Endothelial cell (in vitro differentiated cells): ENCODE results near the gene NIPAL1. TPM values are rescaled to one million over a fixed set of nuclear protein-coding genes. Genes with fewer than 3 reads are reported as not detected.

Source experiments
- DNase-seq: peaks from one replicate; pipeline ENCODE4 v3.0.0; 2021; ENCODE audit warnings: low spot score
- H3K27ac Mint-ChIP-seq: one replicate; pipeline ENCODE4 v1.8.0; 2021; ENCODE audit warnings: mixed read lengths, inconsistent platforms; ENCODE audit not compliant: unreplicated experiment
- H3K27me3 Mint-ChIP-seq: one replicate; pipeline ENCODE4 v1.8.0; 2021; ENCODE audit warnings: mild to moderate bottlenecking, moderate library complexity, mixed read lengths, inconsistent platforms; ENCODE audit not compliant: unreplicated experiment
- H3K36me3 Mint-ChIP-seq: one replicate; pipeline ENCODE4 v1.8.0; 2021; ENCODE audit warnings: mild to moderate bottlenecking, low read depth, mixed read lengths, inconsistent platforms; ENCODE audit not compliant: unreplicated experiment
- H3K4me1 Mint-ChIP-seq: one replicate; pipeline ENCODE4 v1.8.0; 2021; ENCODE audit warnings: mild to moderate bottlenecking, mixed read lengths, inconsistent platforms; ENCODE audit not compliant: unreplicated experiment
- H3K4me3 Mint-ChIP-seq: one replicate; pipeline ENCODE4 v1.8.0; 2021; ENCODE audit warnings: mild to moderate bottlenecking, mixed read lengths, inconsistent platforms; ENCODE audit not compliant: unreplicated experiment
- H3K9me3 Mint-ChIP-seq: one replicate; pipeline ENCODE4 v1.8.0; 2021; ENCODE audit warnings: mixed read lengths, inconsistent platforms; ENCODE audit not compliant: unreplicated experiment
- CTCF ChIP-seq: fragments of 200-600 bp; sonication (generic); IDR thresholded peaks from one replicate; pipeline ENCODE4 v1.5.0; 2021; ENCODE audit warnings: antibody characterized with exemption; ENCODE audit not compliant: unreplicated experiment
- total RNA-seq: library from RNA; stranded (reverse); fragmentation: NEBNext Ultra II Directional; extraction: Animal tissue kit (Norgen Biotek cat#: 25700); gene quantifications from one replicate; pipeline ENCODE4 v1.2.1, GENCODE V29; 2021; ENCODE audit not compliant: unreplicated experiment

The NIPAL1 gene
- total RNA-seq, 1 donor from 2014 or later = 2.0 TPM

- Mint-ChIP-seq H3K9me3 (no peaks in the 10 kb centered on the region), H3K27ac (no peak overlapping the region), H3K36me3 (no peaks in the 10 kb centered on the region), H3K4me1 (peaks cover 9% of the 10 kb centered on the region), H3K4me3 (no peak overlapping the region), H3K27me3 (peaks cover 2% of the 10 kb centered on the region)
- no peak for TF ChIP-seq CTCF
- no peak for DNase-seq
Measured at GRCh38 chr4:48043504-48043903, 26.9 kb downstream of the NIPAL1 start.

- Mint-ChIP-seq H3K27ac (no peak overlapping the region), H3K36me3 (no peaks in the 10 kb centered on the region), H3K27me3 (peaks cover 2% of the 10 kb centered on the region), H3K4me1 (peaks cover 9% of the 10 kb centered on the region), H3K9me3 (no peaks in the 10 kb centered on the region), H3K4me3 (no peak overlapping the region)
- no peak for TF ChIP-seq CTCF
- DNase-seq = no peak
Measured at GRCh38 chr4:48044298-48044697, 27.7 kb downstream of the NIPAL1 start.

- TF ChIP-seq CTCF = no peak
- no peak for DNase-seq
- H3K36me3 Mint-ChIP-seq = no peaks in the 10 kb centered on the region
- H3K27ac Mint-ChIP-seq = no peak overlapping the region
- no peak overlapping the region for H3K4me3 Mint-ChIP-seq
- H3K4me1 Mint-ChIP-seq = peaks cover 9% of the 10 kb centered on the region
- no peaks in the 10 kb centered on the region for H3K9me3 Mint-ChIP-seq
- peaks cover 2% of the 10 kb centered on the region for H3K27me3 Mint-ChIP-seq
Measured at GRCh38 chr4:48046059-48046458, 29.5 kb downstream of the NIPAL1 start.

- Mint-ChIP-seq H3K4me1 (peaks cover 9% of the 10 kb centered on the region), H3K4me3 (no peak overlapping the region), H3K27ac (no peak overlapping the region), H3K9me3 (no peaks in the 10 kb centered on the region), H3K36me3 (no peaks in the 10 kb centered on the region), H3K27me3 (peaks cover 2% of the 10 kb centered on the region)
- no peak for TF ChIP-seq CTCF
- DNase-seq = no peak
Measured at GRCh38 chr4:48047421-48047844, 30.9 kb downstream of the NIPAL1 start.

GRCh38 chr4:48047896-48048295 lies 31.3 kb downstream of the NIPAL1 start:
- no peak overlapping the region for H3K27ac Mint-ChIP-seq
- H3K9me3 Mint-ChIP-seq = no peaks in the 10 kb centered on the region

More at GRCh38 chr4:48047896-48048295, 31.3 kb downstream of the NIPAL1 start:
- Mint-ChIP-seq H3K36me3 (no peaks in the 10 kb centered on the region), H3K27me3 (peaks cover 2% of the 10 kb centered on the region), H3K4me3 (no peak overlapping the region), H3K4me1 (peaks cover 9% of the 10 kb centered on the region)
- DNase-seq = no peak
- no peak for TF ChIP-seq CTCF
